Endodermal cell (in vitro differentiated cells): ENCODE measurements around the gene GLA. TPM values are rescaled to one million over a fixed set of nuclear protein-coding genes. Genes with fewer than 3 reads are reported as not detected.

ENCODE experiments used
- DNase-seq: peaks from one replicate; pipeline ENCODE4 v3.0.0-alpha.2; 2017
- H3K27ac ChIP-seq: 2 replicates; pipeline ENCODE4 v1.5.1; 2013; ENCODE audit warnings: mild to moderate bottlenecking, low read depth, low read length, moderate library complexity
- H3K27me3 ChIP-seq: 2 replicates; pipeline ENCODE4 v1.6.1; 2013; ENCODE audit warnings: mild to moderate bottlenecking, low read length, moderate library complexity; ENCODE audit not compliant: insufficient read depth, control insufficient read depth, poor library complexity, severe bottlenecking
- H3K36me3 ChIP-seq: 2 replicates; pipeline ENCODE4 v1.7.0; 2013; ENCODE audit warnings: mild to moderate bottlenecking, low read length, moderate library complexity; ENCODE audit not compliant: control insufficient read depth, insufficient read depth
- H3K4me1 ChIP-seq: one replicate; pipeline ENCODE4 v1.7.0; 2013; ENCODE audit warnings: low read length; ENCODE audit not compliant: control insufficient read depth, insufficient read depth
- H3K4me3 ChIP-seq: 2 replicates; pipeline ENCODE4 v1.5.1; 2013; ENCODE audit warnings: mild to moderate bottlenecking, low read length, moderate library complexity
- H3K9ac ChIP-seq: 2 replicates; pipeline ENCODE4 v1.6.1; 2013; ENCODE audit warnings: mild to moderate bottlenecking, low read length, moderate library complexity; ENCODE audit not compliant: poor library complexity, severe bottlenecking; ENCODE audit errors: extremely low read depth
- H3K9me3 ChIP-seq: 2 replicates; pipeline ENCODE4 v1.6.1; 2013; ENCODE audit warnings: mild to moderate bottlenecking, low read length, moderate library complexity; ENCODE audit not compliant: control insufficient read depth
- H3K27ac Mint-ChIP-seq: 2 replicates; pipeline ENCODE4 v1.8.0; 2020; ENCODE audit warnings: mixed read lengths
- H3K27me3 Mint-ChIP-seq: 2 replicates; pipeline ENCODE4 v1.8.0; 2021; ENCODE audit warnings: mild to moderate bottlenecking, mixed read lengths; ENCODE audit not compliant: insufficient read depth
- H3K36me3 Mint-ChIP-seq: 2 replicates; pipeline ENCODE4 v1.8.0; 2020; ENCODE audit warnings: low read depth, mixed read lengths
- H3K4me1 Mint-ChIP-seq: 2 replicates; pipeline ENCODE4 v1.8.0; 2020; ENCODE audit warnings: mixed read lengths
- H3K4me3 Mint-ChIP-seq: 2 replicates; pipeline ENCODE4 v1.8.0; 2020; ENCODE audit warnings: mild to moderate bottlenecking, moderate library complexity, mixed read lengths
- H3K9me3 Mint-ChIP-seq: 2 replicates; pipeline ENCODE4 v1.8.0; 2020; ENCODE audit warnings: mild to moderate bottlenecking, mixed read lengths
- CTCF ChIP-seq: fragments of 200-600 bp; sonication (generic); conservative IDR thresholded peaks from 2 replicates; pipeline ENCODE4 v1.5.0; 2021; ENCODE audit warnings: antibody characterized with exemption, mild to moderate bottlenecking
- WGBS, 2 experiments: methylation state at CpG; one replicate each; pipeline versions ENCODE4 v1.1.5 to v1.1.7; 2013; ENCODE audit warnings: missing lambda C conversion rate in 2 of 2, mixed read lengths in 1 of 2; ENCODE audit not compliant: insufficient coverage in 1 of 2, insufficient read length in 1 of 2; 5-methylcytosine and 5-hydroxymethylcytosine counted together
- total RNA-seq, 2 donors: library from RNA; stranded (reverse); fragmentation: NEBNext Ultra II Directional in 1 of 2; extraction: Animal tissue kit (Norgen Biotek cat#: 25700) in 1 of 2; gene quantifications; 2 replicates in 1 of 2; 3 replicates in 1 of 2; pipeline ENCODE4 v1.2.1, GENCODE V29; 2021

The GLA gene
- total RNA-seq, 2 donors from 2014 or later, result 33.2 to 35.9 TPM

- DNase-seq, result no peak
- Mint-ChIP-seq H3K27me3 (peaks cover 2% of the 10 kb centered on the region), H3K9me3 (peaks cover 34% of the 10 kb centered on the region), H3K27ac (no peak overlapping the region), H3K36me3 (no peaks in the 10 kb centered on the region), H3K4me3 (no peak overlapping the region), H3K4me1 (no peaks in the 10 kb centered on the region)
- H3K4me3 ChIP-seq, result no peak overlapping the region
- no peaks in the 10 kb centered on the region for H3K27me3 ChIP-seq
- no peak overlapping the region for H3K9ac ChIP-seq
- no peaks in the 10 kb centered on the region for H3K9me3 ChIP-seq
- no peak overlapping the region for H3K27ac ChIP-seq
- TF ChIP-seq CTCF, result no peak
- no peaks in the 10 kb centered on the region for H3K36me3 ChIP-seq
- no peaks in the 10 kb centered on the region for H3K4me1 ChIP-seq
These were observed 38.9 kb downstream of the GLA start for GRCh38 chrX:101368800-101369199.

GRCh38 chrX:101365301-101365795 lies 42.4 kb downstream of the GLA start:
- Histone ChIP-seq H3K36me3 (no peaks in the 10 kb centered on the region), H3K27ac (no peak overlapping the region), H3K4me1 (no peaks in the 10 kb centered on the region), H3K9me3 (no peaks in the 10 kb centered on the region), H3K27me3 (no peaks in the 10 kb centered on the region), H3K9ac (no peak overlapping the region), H3K4me3 (no peak overlapping the region)
- WGBS, 2 experiments, result 89% methylated on average over 1 of the region's 1 CpG; no CpG with 5 or more reads in 1 of the 2 experiments
- DNase-seq, result no peak
- Mint-ChIP-seq H3K9me3 (peaks cover 48% of the 10 kb centered on the region), H3K27ac (no peak overlapping the region), H3K4me3 (no peak overlapping the region), H3K4me1 (no peaks in the 10 kb centered on the region), H3K27me3 (peaks cover 2% of the 10 kb centered on the region), H3K36me3 (no peaks in the 10 kb centered on the region)
- no peak for TF ChIP-seq CTCF

GRCh38 chrX:101362757-101363156 lies 45.0 kb downstream of the GLA start:
- no peak for DNase-seq
- Mint-ChIP-seq H3K4me3 (no peak overlapping the region), H3K36me3 (no peaks in the 10 kb centered on the region), H3K27me3 (peaks cover 2% of the 10 kb centered on the region), H3K27ac (no peak overlapping the region), H3K4me1 (peaks cover 11% of the 10 kb centered on the region), H3K9me3 (peaks cover 55% of the 10 kb centered on the region)
- no peaks in the 10 kb centered on the region for H3K4me1 ChIP-seq
- TF ChIP-seq CTCF, result no peak
- H3K27me3 ChIP-seq, result no peaks in the 10 kb centered on the region
- no peak overlapping the region for H3K27ac ChIP-seq
- no peaks in the 10 kb centered on the region for H3K36me3 ChIP-seq
- H3K4me3 ChIP-seq, result no peak overlapping the region
- no peak overlapping the region for H3K9ac ChIP-seq
- no peaks in the 10 kb centered on the region for H3K9me3 ChIP-seq
